Nephron progenitor cell (in vitro differentiated cells): ENCODE results near the gene KDM4E.
A peak's percentile ranks its signal among the peaks of the same experiment; 100 is the strongest.

ENCODE experiments used
- DNase-seq: peaks from one replicate; pipeline ENCODE4 v3.0.0; 2021
- H3K27ac Mint-ChIP-seq: 2 replicates; pipeline ENCODE4 v1.8.0; 2021; ENCODE audit warnings: mild to moderate bottlenecking, moderate library complexity, mixed read lengths
- H3K27me3 Mint-ChIP-seq: 2 replicates; pipeline ENCODE4 v1.8.0; 2021; ENCODE audit warnings: mild to moderate bottlenecking, low read depth, mixed read lengths; ENCODE audit not compliant: poor library complexity
- H3K36me3 Mint-ChIP-seq: 2 replicates; pipeline ENCODE4 v1.8.0; 2021; ENCODE audit warnings: low read depth, mixed read lengths
- H3K4me1 Mint-ChIP-seq: 2 replicates; pipeline ENCODE4 v1.8.0; 2021; ENCODE audit warnings: mixed read lengths
- H3K4me3 Mint-ChIP-seq: 2 replicates; pipeline ENCODE4 v1.8.0; 2021; ENCODE audit warnings: mild to moderate bottlenecking, moderate library complexity, mixed read lengths
- H3K9me3 Mint-ChIP-seq: 2 replicates; pipeline ENCODE4 v1.8.0; 2021; ENCODE audit warnings: mild to moderate bottlenecking, moderate library complexity, mixed read lengths
- TF ChIP-seq, protein P1 (sequence below): fragments of 200-600 bp; sonication (generic); IDR thresholded peaks from 2 replicates; pipeline ENCODE4 v1.5.0; 2021; ENCODE audit warnings: antibody characterized with exemption

The KDM4E gene

DNA sequence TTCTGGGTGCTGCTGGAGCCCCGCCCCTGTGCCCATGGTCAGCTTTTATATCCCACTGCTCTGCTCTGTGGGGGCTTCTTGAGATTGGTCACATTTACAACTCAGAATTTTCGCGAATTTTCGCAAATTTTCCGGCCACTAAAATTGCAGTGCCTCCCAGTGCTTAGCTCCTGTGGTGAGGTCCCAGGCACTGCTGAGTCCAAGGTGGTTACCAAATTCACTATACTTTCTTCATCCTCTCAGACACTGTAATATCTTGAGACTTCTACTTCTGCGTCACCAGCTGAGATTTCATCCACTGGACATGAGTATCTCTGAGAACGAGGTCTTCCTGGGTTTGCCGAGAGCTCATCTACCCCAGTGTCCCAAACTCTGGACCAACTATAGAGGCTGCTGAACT lies 32.9 kb downstream of the KDM4E start:
- Mint-ChIP-seq H3K27me3 (peaks cover 47% of the 10 kb centered on the region), H3K27ac (no peak overlapping the region), H3K9me3 (no peaks in the 10 kb centered on the region), H3K4me3 (no peak overlapping the region), H3K4me1 (no peaks in the 10 kb centered on the region), H3K36me3 (no peaks in the 10 kb centered on the region)
- TF ChIP-seq, protein P1, sequence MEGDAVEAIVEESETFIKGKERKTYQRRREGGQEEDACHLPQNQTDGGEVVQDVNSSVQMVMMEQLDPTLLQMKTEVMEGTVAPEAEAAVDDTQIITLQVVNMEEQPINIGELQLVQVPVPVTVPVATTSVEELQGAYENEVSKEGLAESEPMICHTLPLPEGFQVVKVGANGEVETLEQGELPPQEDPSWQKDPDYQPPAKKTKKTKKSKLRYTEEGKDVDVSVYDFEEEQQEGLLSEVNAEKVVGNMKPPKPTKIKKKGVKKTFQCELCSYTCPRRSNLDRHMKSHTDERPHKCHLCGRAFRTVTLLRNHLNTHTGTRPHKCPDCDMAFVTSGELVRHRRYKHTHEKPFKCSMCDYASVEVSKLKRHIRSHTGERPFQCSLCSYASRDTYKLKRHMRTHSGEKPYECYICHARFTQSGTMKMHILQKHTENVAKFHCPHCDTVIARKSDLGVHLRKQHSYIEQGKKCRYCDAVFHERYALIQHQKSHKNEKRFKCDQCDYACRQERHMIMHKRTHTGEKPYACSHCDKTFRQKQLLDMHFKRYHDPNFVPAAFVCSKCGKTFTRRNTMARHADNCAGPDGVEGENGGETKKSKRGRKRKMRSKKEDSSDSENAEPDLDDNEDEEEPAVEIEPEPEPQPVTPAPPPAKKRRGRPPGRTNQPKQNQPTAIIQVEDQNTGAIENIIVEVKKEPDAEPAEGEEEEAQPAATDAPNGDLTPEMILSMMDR: no peak
- DNase-seq: no peak

DNA sequence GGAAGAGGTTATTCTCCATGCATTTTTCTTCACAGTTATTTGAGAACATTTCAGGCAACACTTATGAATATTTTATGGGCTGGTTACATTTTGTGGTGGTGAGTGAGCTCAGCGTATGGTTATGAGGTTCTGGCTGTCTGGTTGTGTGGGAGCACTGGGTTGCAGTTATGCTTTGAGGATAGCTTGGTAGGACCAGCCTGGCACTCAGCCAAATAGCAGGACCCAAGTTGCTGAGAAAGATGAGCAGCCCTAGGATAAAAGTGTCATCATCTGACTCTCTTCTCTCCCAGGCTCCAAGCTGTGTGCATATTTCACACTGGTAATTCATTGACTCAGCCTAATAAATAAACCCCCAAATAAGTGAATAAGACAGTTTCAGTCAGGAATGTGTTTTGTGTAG lies 33.6 kb downstream of the KDM4E start:
- H3K4me1 Mint-ChIP-seq: no peaks in the 10 kb centered on the region
- H3K36me3 Mint-ChIP-seq: no peaks in the 10 kb centered on the region
- no peaks in the 10 kb centered on the region for H3K9me3 Mint-ChIP-seq
- H3K27me3 Mint-ChIP-seq: peaks cover 46% of the 10 kb centered on the region
- no peak for DNase-seq
- H3K4me3 Mint-ChIP-seq: no peak overlapping the region
- H3K27ac Mint-ChIP-seq: no peak overlapping the region
- TF ChIP-seq, protein P1: no peak

DNA sequence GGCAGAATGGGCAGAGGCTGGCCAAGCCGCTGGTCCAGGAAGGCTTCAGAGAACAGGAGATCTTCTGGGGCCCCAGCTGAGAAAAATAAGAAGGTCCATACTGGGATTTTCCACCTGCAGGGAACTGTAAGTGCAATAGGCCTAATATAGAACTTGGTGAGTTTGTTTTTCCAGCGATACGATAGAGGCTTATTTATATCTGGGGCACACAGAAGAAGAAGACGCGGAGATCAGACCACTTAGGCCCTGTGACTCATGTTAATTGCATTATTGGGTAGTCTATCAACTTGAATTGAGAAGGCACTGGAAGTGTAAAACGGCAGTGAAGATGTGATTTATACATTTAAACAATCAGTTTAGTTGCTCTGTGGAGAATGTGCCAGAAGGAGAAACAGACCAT lies 34.0 kb downstream of the KDM4E start:
- H3K27me3 Mint-ChIP-seq: peaks cover 43% of the 10 kb centered on the region
- H3K4me3 Mint-ChIP-seq: no peak overlapping the region
- no peak for DNase-seq
- no peak overlapping the region for H3K27ac Mint-ChIP-seq
- no peaks in the 10 kb centered on the region for H3K36me3 Mint-ChIP-seq
- no peaks in the 10 kb centered on the region for H3K4me1 Mint-ChIP-seq
- no peaks in the 10 kb centered on the region for H3K9me3 Mint-ChIP-seq
- TF ChIP-seq, protein P1: no peak

DNA sequence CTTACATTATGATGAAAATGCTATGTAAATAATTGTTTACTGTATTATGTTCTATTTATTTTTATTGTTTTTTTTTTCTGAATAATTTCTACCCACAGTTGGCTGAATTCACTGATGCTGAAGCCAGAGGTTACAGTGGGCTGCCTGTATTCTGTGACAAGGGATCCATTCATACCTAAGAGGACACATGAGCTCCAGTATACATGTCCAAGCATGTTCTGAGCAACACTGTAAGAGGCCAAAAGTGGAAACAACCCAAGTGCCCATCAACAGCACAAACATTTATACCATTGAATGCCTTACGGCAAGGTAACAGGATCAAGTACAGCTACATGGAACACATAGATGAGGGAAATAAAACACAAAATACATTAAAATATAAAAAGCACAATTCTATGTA lies 40.3 kb downstream of the KDM4E start:
- TF ChIP-seq, protein P1: no peak
- no peak for DNase-seq
- Mint-ChIP-seq H3K27ac (no peak overlapping the region), H3K27me3 (peaks cover 24% of the 10 kb centered on the region), H3K9me3 (no peaks in the 10 kb centered on the region), H3K36me3 (peaks cover under 1% of the 10 kb centered on the region), H3K4me3 (no peak overlapping the region), H3K4me1 (peaks cover 22% of the 10 kb centered on the region)

DNA sequence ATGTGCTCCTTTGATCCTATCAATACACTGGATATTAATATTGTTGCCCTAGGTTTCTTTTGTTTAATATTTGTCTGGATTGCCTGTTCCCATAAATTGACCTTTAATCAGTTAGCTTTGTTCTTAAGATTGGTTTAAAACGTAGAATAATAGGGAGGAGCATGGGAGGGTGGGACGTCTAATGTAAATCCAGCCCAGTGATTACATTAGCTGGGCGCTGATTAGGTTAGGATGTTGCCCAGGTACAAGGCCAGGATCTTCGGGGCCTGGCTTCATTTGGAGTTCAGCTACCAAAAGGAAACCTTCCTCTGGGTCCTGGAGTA lies 41.6 kb downstream of the KDM4E start, which contains the start of gene SRSF8:
SRSF8 (plus strand) TSS at position 204 of the 323 bp plus-strand sequence. CDS start 308 bp downstream, outside the sequence.
- peaks cover 22% of the 10 kb centered on the region for H3K4me1 Mint-ChIP-seq

More for the DNA sequence above, 41.6 kb downstream of the KDM4E start, which contains the start of gene SRSF8:
- H3K9me3 Mint-ChIP-seq: no peaks in the 10 kb centered on the region
- H3K27me3 Mint-ChIP-seq: peaks cover 15% of the 10 kb centered on the region
- peak within 1 kb of the TSS; percentile 97 for H3K4me3 Mint-ChIP-seq
- H3K36me3 Mint-ChIP-seq: peaks cover 6% of the 10 kb centered on the region
- DNase-seq: no peak
- TF ChIP-seq, protein P1: no peak
- peak within 1 kb of the TSS; percentile 95 for H3K27ac Mint-ChIP-seq
